SK-N-SH (cell line): ENCODE measurements around the gene TELO2.

ENCODE experiments used
- RCOR1 ChIP-seq: fragments of 150-350 bp; IDR thresholded peaks from 2 replicates; pipeline ENCODE4 v1.6.1; 2017; ENCODE audit warnings: antibody characterized with exemption, low read length
- SMC3 ChIP-seq: IDR thresholded peaks from 2 replicates; pipeline ENCODE4 v1.6.1; 2012; ENCODE audit warnings: low read depth, low read length, improper control_type of control experiment

DNA sequence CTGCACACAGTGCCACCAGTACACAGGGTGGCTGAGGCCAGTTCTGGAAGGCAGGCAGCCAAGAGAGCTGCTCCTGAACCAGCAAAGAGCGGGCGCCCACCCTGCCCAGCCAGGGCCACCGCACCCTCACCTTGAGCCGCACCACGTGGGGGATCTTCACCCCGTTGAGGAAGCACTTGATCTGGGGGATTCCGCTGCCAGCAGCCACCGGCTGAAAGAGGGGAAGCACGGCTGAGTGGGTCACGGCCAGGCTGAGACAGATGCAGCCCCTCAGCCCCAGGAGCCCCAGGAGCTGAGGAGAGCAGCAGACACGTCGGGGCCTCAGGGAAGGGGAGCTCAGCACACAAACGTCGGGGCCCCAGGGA is 34.2 kb upstream of the TELO2 start:
- TF ChIP-seq RCOR1: no peak
- TF ChIP-seq SMC3: no peak
